Sigmoid colon (tissue), 7 donors: ENCODE measurements around the gene IMMP2L. TPM values are rescaled to one million over a fixed set of nuclear protein-coding genes. Genes with fewer than 3 reads are reported as not detected.

Experiments
- DNase-seq: peaks from one replicate; pipeline ENCODE4 v3.0.0-alpha.2; 2019
- H3K27ac ChIP-seq, 4 donors: fragments of 200-600 bp; sonication (generic); one replicate each; pipeline ENCODE4 v1.5.1; 2016 to 2019; ENCODE audit warnings: mild to moderate bottlenecking in 1 of 4
- H3K27me3 ChIP-seq, 3 donors: fragments of 200-600 bp; sonication (generic); one replicate each; pipeline ENCODE4 v1.5.1; 2019; ENCODE audit warnings: mild to moderate bottlenecking in 1 of 3
- H3K36me3 ChIP-seq, 4 donors: fragments of 200-600 bp; sonication (generic); one replicate each; pipeline ENCODE4 v1.5.1; 2016 to 2019
- H3K4me1 ChIP-seq, 4 donors: fragments of 200-600 bp; sonication (generic); one replicate each; pipeline ENCODE4 v1.5.1; 2017 to 2019
- H3K4me3 ChIP-seq, 4 donors: fragments of 200-600 bp; sonication (generic); one replicate each; pipeline ENCODE4 v1.5.1; 2017 to 2019; ENCODE audit warnings: mild to moderate bottlenecking in 2 of 4, moderate library complexity in 1 of 4
- H3K9me3 ChIP-seq, 4 donors: fragments of 200-600 bp in 3 of 4; sonication (generic) in 3 of 4; one replicate each; pipeline versions ENCODE4 v1.5.1 to v1.6.1; 2013 to 2019
- EP300 ChIP-seq, 4 donors: sonication (generic); formaldehyde crosslinking; IDR thresholded peaks; one replicate each; pipeline ENCODE4 v1.6.1; 2017; ENCODE audit warnings: antibody characterized with exemption in 4 of 4
- POLR2A ChIP-seq, 2 donors: fragments of 450-650 bp; IDR thresholded peaks; one replicate each; pipeline ENCODE4 v1.6.1; 2016; ENCODE audit warnings: antibody characterized with exemption in 2 of 2, mild to moderate bottlenecking in 2 of 2, moderate library complexity in 2 of 2
- POLR2AphosphoS5 ChIP-seq, 4 donors: sonication (generic); formaldehyde crosslinking; IDR thresholded peaks; one replicate each; pipeline ENCODE4 v1.6.1; 2017; ENCODE audit warnings: antibody characterized with exemption in 4 of 4
- WGBS, 2 donors: extraction: QIAGEN DNeasy Blood & Tissue Kit; methylation state at CpG; one replicate each; pipeline ENCODE4 v1.1.7; 2013; 5-methylcytosine and 5-hydroxymethylcytosine counted together
- intact Hi-C: fragments of 100-400 bp; cut with DNase I; formaldehyde crosslinking; loops from one replicate; pipeline ENCODE4 v1.15.1; 2023
- polyA plus RNA-seq, 3 donors: library from polyadenylated mRNA; stranded (reverse); fragments of 200-250 nt; gene quantifications; one replicate each; pipeline ENCODE4 v1.2.3, GENCODE V29; 2013
- total RNA-seq, 4 donors: library from RNA; depleted of rRNA; stranded (reverse); fragments of >200 nt; gene quantifications; one replicate each; pipeline ENCODE4 v1.1.0, GENCODE V29; 2016
- TF ChIP-seq, protein P1 (sequence below), 4 experiments: fragments of 450-650 bp in 3 of 4; fragments of 200-600 bp in 1 of 4; IDR thresholded peaks; one replicate each; pipeline ENCODE4 v1.5.1; 2016 to 2019; ENCODE audit warnings: antibody characterized with exemption in 4 of 4, mild to moderate bottlenecking in 3 of 4, moderate library complexity in 2 of 4
- donor health status: healthy with polysubstance abuse.
- donor health status: Bipolar disorder and iron deficiency.
- donor health status: healthy.

Gene IMMP2L
- total and polyA plus RNA-seq, 7 donors, result 2.5 to 57.9 (median 18.5) TPM

DNA sequence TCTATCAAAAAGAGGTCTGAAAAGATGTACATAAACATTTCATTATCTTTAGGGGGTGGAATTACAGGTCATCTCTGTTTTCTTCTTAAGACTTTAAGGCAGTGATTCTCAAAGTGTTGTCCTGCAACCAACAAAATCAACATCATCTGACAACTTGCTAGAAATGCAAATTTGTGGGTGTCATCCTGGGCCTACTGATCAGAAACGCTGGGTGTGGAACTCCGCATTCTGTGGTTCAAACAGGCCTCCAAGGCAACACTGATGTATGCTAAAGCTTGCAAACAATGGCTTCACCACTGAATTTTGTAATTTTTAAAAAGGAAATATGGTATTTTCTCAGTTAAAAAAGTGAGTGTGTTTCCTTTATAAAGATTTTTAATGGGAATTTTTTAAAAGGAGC, 873.4 kb downstream of the IMMP2L start:
- H3K27ac ChIP-seq, result no peak overlapping the region
- intact Hi-C loops, result no loop called here
- TF ChIP-seq POLR2AphosphoS5 (IDR thresholded peaks at IDR 0.05), result no peak
- H3K4me1 ChIP-seq, result no peaks in the 10 kb centered on the region
- no peak overlapping the region for H3K4me3 ChIP-seq
- no peaks in the 10 kb centered on the region for H3K36me3 ChIP-seq
- no peak for DNase-seq
- WGBS, 2 donors, result 90 to 91% methylated on average over 2 of the region's 2 CpGs
- H3K27me3 ChIP-seq, result no peaks in the 10 kb centered on the region
- no peaks in the 10 kb centered on the region for H3K9me3 ChIP-seq

- H3K4me1 ChIP-seq, result no peaks in the 10 kb centered on the region
- no peak for DNase-seq
- H3K36me3 ChIP-seq, result no peaks in the 10 kb centered on the region
- H3K9me3 ChIP-seq, result no peaks in the 10 kb centered on the region
- no peak overlapping the region for H3K27ac ChIP-seq
- intact Hi-C loops, result no loop called here
- no peak overlapping the region for H3K4me3 ChIP-seq
- TF ChIP-seq, protein P1, sequence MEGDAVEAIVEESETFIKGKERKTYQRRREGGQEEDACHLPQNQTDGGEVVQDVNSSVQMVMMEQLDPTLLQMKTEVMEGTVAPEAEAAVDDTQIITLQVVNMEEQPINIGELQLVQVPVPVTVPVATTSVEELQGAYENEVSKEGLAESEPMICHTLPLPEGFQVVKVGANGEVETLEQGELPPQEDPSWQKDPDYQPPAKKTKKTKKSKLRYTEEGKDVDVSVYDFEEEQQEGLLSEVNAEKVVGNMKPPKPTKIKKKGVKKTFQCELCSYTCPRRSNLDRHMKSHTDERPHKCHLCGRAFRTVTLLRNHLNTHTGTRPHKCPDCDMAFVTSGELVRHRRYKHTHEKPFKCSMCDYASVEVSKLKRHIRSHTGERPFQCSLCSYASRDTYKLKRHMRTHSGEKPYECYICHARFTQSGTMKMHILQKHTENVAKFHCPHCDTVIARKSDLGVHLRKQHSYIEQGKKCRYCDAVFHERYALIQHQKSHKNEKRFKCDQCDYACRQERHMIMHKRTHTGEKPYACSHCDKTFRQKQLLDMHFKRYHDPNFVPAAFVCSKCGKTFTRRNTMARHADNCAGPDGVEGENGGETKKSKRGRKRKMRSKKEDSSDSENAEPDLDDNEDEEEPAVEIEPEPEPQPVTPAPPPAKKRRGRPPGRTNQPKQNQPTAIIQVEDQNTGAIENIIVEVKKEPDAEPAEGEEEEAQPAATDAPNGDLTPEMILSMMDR (IDR thresholded peaks at IDR 0.05), result no peak
- TF ChIP-seq POLR2AphosphoS5 (IDR thresholded peaks at IDR 0.05) (no peak), POLR2A (IDR thresholded peaks at IDR 0.05) (no peak), EP300 (IDR thresholded peaks at IDR 0.05) (no peak)
- no peaks in the 10 kb centered on the region for H3K27me3 ChIP-seq
Observed at GRCh38 chr7:110685899-110686298, 876.4 kb downstream of the IMMP2L start.

DNA sequence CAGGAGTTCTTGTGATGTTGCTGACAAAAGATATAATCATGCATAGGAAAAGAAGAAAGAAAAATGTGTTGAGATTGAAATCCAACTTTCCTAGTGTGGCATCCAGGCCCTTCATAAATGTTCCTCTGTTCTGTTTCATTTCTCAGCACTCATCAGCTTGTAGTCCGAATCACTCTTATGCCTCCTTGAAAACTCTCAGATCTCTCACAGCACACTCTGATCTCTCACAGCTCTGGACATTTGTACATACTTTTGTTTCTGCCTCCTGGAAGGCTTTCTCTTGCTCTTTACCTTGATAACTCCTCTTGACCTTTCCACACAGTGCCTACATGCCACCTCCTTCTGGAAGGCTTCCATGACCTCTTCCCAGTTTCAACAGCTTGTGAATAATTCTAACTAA, 880.4 kb downstream of the IMMP2L start:
- Histone ChIP-seq H3K27ac (no peak overlapping the region), H3K4me3 (no peak overlapping the region), H3K4me1 (no peaks in the 10 kb centered on the region), H3K9me3 (no peaks in the 10 kb centered on the region), H3K27me3 (no peaks in the 10 kb centered on the region), H3K36me3 (no peaks in the 10 kb centered on the region)
- 39 to 42% methylated on average over 1 of the region's 1 CpG for WGBS, 2 donors
- intact Hi-C loops, result no loop called here
- TF ChIP-seq POLR2AphosphoS5 (IDR thresholded peaks at IDR 0.05) (no peak), POLR2A (IDR thresholded peaks at IDR 0.05) (no peak), EP300 (IDR thresholded peaks at IDR 0.05) (no peak)
- TF ChIP-seq, protein P1 (IDR thresholded peaks at IDR 0.05), result no peak
- DNase-seq, result no peak

- intact Hi-C loops, result no loop called here
Observed at GRCh38 chr7:110677405-110677804, 884.9 kb downstream of the IMMP2L start.

GRCh38 chr7:110676785-110677184, 885.5 kb downstream of the IMMP2L start:
- no peaks in the 10 kb centered on the region for H3K9me3 ChIP-seq
- H3K27ac ChIP-seq, result no peak overlapping the region
- WGBS, 2 donors, result 96% methylated on average over 2 of the region's 2 CpGs
- no peaks in the 10 kb centered on the region for H3K36me3 ChIP-seq
- DNase-seq, result no peak
- TF ChIP-seq, protein P1 (IDR thresholded peaks at IDR 0.05), result no peak
- TF ChIP-seq POLR2AphosphoS5 (IDR thresholded peaks at IDR 0.05) (no peak), EP300 (IDR thresholded peaks at IDR 0.05) (no peak), POLR2A (IDR thresholded peaks at IDR 0.05) (no peak)
- no peaks in the 10 kb centered on the region for H3K27me3 ChIP-seq
- intact Hi-C loops, result no loop called here
- H3K4me3 ChIP-seq, result no peak overlapping the region
- no peaks in the 10 kb centered on the region for H3K4me1 ChIP-seq

More at GRCh38 chr7:110677405-110677804, 884.9 kb downstream of the IMMP2L start:
- no peak for DNase-seq
- TF ChIP-seq EP300 (IDR thresholded peaks at IDR 0.05), result no peak
- no peak for TF ChIP-seq POLR2AphosphoS5 (IDR thresholded peaks at IDR 0.05)
- TF ChIP-seq, protein P1 (IDR thresholded peaks at IDR 0.05), result no peak
- TF ChIP-seq POLR2A (IDR thresholded peaks at IDR 0.05), result no peak
- no peak overlapping the region for H3K4me3 ChIP-seq
- 42 to 66% methylated on average over 5 of the region's 5 CpGs for WGBS, 2 donors
- no peaks in the 10 kb centered on the region for H3K27me3 ChIP-seq
- H3K9me3 ChIP-seq, result no peaks in the 10 kb centered on the region
- no peaks in the 10 kb centered on the region for H3K36me3 ChIP-seq
- no peaks in the 10 kb centered on the region for H3K4me1 ChIP-seq
- H3K27ac ChIP-seq, result no peak overlapping the region
